GM12801 (cell line): ENCODE results near the gene ARVCF.

Experiments used
- CTCF ChIP-seq: IDR thresholded peaks from one replicate; pipeline ENCODE4 v1.5.1; 2011; ENCODE audit warnings: control low read depth; ENCODE audit not compliant: insufficient read length; ENCODE audit errors: extremely low read depth

ARVCF gene

GRCh38 chr22:20016734-20017621 is at the start of gene ARVCF:
Gene ARVCF, minus strand, starts transcription at chr22:20016823. Its CDS starts 26,029 bp downstream, at chr22:19990794.
- no peak for TF ChIP-seq CTCF

- no peak for TF ChIP-seq CTCF
Measured at GRCh38 chr22:20065896-20066616, 49.4 kb upstream of the ARVCF start.

GRCh38 chr22:20064545-20065262 is 48.1 kb upstream of the ARVCF start:
- TF ChIP-seq CTCF: no peak

- TF ChIP-seq CTCF: no peak
Measured at GRCh38 chr22:20064140-20064480, 47.5 kb upstream of the ARVCF start.

- TF ChIP-seq CTCF: no peak
Measured at GRCh38 chr22:20063271-20064139, 46.9 kb upstream of the ARVCF start.

- no peak for TF ChIP-seq CTCF
Measured at GRCh38 chr22:20062766-20063083, 46.1 kb upstream of the ARVCF start.
